Coronary artery (tissue), 2 donors: Measurements from ENCODE around the gene KHK.
"Not testable (repeated sequence)": the region's sequence is repeated elsewhere in the genome, so short reads cannot be mapped to it uniquely, and the experiment has no call there.

ENCODE experiments used
- DNase-seq: peaks from one replicate; pipeline ENCODE4 v3.0.0-alpha.2; 2017; ENCODE audit warnings: low spot score
- H3K27ac ChIP-seq, 2 donors: fragments of 200-600 bp; sonication (generic); one replicate each; pipeline ENCODE4 v1.5.1; 2016 to 2019
- H3K4me3 ChIP-seq: fragments of 200-600 bp; sonication (generic); 2 replicates; pipeline ENCODE4 v1.5.1; 2016; ENCODE audit warnings: mild to moderate bottlenecking, moderate library complexity
- TF ChIP-seq, protein P1 (sequence below): fragments of 200-600 bp; sonication (generic); IDR thresholded peaks from one replicate; pipeline ENCODE4 v1.5.1; 2019; ENCODE audit warnings: antibody characterized with exemption

The KHK gene

DNA sequence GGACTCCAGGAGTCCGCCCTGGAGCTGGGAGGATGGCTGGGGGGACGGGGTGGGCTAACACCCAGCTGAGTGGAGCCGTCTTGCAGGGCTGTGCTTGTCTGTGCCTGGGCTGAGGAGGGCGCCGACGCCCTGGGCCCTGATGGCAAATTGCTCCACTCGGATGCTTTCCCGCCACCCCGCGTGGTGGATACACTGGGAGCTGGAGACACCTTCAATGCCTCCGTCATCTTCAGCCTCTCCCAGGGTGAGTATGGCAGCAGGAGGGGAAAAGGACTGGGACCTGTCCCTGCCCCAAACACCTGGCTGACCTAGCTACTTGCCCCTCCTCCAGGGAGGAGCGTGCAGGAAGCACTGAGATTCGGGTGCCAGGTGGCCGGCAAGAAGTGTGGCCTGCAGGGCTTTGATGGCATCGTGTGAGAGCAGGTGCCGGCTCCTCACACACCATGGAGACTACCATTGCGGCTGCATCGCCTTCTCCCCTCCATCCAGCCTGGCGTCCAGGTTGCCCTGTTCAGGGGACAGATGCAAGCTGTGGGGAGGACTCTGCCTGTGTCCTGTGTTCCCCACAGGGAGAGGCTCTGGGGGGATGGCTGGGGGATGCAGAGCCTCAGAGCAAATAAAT, 12.9 kb downstream of the KHK start:
- TF ChIP-seq, protein P1, sequence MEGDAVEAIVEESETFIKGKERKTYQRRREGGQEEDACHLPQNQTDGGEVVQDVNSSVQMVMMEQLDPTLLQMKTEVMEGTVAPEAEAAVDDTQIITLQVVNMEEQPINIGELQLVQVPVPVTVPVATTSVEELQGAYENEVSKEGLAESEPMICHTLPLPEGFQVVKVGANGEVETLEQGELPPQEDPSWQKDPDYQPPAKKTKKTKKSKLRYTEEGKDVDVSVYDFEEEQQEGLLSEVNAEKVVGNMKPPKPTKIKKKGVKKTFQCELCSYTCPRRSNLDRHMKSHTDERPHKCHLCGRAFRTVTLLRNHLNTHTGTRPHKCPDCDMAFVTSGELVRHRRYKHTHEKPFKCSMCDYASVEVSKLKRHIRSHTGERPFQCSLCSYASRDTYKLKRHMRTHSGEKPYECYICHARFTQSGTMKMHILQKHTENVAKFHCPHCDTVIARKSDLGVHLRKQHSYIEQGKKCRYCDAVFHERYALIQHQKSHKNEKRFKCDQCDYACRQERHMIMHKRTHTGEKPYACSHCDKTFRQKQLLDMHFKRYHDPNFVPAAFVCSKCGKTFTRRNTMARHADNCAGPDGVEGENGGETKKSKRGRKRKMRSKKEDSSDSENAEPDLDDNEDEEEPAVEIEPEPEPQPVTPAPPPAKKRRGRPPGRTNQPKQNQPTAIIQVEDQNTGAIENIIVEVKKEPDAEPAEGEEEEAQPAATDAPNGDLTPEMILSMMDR = no peak

GRCh38 chr2:27100036-27100435, 13.5 kb downstream of the KHK start:
- H3K27ac ChIP-seq = no peak overlapping the region
- no peak for DNase-seq
- TF ChIP-seq, protein P1 = no peak

More for the DNA sequence above, 12.9 kb downstream of the KHK start:
- H3K27ac ChIP-seq = no peak overlapping the region
- no peak for DNase-seq
- H3K4me3 ChIP-seq = no peak overlapping the region

GRCh38 chr2:27102329-27102728, 15.8 kb downstream of the KHK start:
- Histone ChIP-seq H3K4me3 (no peak overlapping the region), H3K27ac (no peak overlapping the region)
- no peak for DNase-seq
- TF ChIP-seq, protein P1 = no peak

More at GRCh38 chr2:27100036-27100435, 13.5 kb downstream of the KHK start:
- no peak overlapping the region for H3K4me3 ChIP-seq

DNA sequence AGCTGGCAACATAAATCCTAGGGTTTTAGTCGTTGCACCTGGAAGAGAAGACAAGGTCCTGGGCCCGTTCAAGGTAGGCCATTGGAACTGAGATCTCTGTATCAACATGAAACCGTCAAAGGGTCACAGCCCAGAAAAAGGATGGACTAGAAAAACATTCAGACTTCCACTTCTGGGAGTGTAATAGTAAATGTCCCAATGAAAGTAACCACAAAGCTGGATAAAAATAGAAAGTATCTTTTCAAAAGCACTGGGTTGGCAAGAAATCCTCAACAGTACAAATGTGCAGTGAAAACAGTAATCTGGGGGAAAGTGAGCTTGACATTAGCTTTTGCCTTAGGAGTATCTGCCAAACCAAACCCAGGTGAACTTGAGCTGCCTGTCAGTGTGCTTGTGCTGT, 19.4 kb downstream of the KHK start:
- TF ChIP-seq, protein P1 = no peak
- DNase-seq = no peak
- H3K27ac ChIP-seq = no peak overlapping the region
- no peak overlapping the region for H3K4me3 ChIP-seq

- no peak for DNase-seq
Measured at GRCh38 chr2:27108221-27108620, 21.6 kb downstream of the KHK start.

DNA sequence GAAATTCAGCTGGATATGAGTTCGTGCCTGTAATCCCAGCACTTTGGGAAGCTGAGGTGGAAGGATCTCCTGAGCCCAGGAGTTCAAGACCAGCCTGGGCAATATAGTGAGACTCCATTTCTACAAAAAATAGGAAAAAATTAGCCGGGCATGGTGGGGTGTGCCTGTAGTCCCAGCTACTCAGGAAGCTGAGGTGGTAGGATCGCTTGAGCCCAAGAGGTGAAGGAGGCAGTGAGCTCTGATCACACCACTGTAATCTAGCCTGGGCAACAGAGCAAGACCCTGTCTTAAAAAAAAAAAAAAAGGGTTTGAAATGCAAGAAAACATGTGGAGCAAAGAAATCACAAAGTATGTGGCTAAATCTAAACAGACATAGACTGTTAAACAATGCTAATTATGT, 22.5 kb downstream of the KHK start:
- DNase-seq = no peak
- Histone ChIP-seq H3K27ac (no peak overlapping the region), H3K4me3 (no peak overlapping the region)
- TF ChIP-seq, protein P1 = no peak

More at GRCh38 chr2:27108221-27108620, 21.6 kb downstream of the KHK start:
- Histone ChIP-seq H3K27ac (no peak overlapping the region), H3K4me3 (no peak overlapping the region)
- TF ChIP-seq, protein P1 = no peak

- not testable (repeated sequence) for H3K4me3 ChIP-seq, H3K27ac ChIP-seq, DNase-seq
Measured at GRCh38 chr2:27110603-27111352, 24.2 kb downstream of the KHK start.

GRCh38 chr2:27111392-27112078, 25.0 kb downstream of the KHK start:
- H3K27ac ChIP-seq, DNase-seq, H3K4me3 ChIP-seq: not testable (repeated sequence)
